Left ventricle myocardium inferior (tissue), 1 donor: ENCODE measurements around the gene PASK. TPM values are rescaled to one million over a fixed set of nuclear protein-coding genes. Genes with fewer than 3 reads are reported as not detected.
"Not testable (repeated sequence)": the region's sequence is repeated elsewhere in the genome, so short reads cannot be mapped to it uniquely, and the experiment has no call there.

Experiments used
- DNase-seq: peaks from one replicate; pipeline ENCODE4 v3.0.0-alpha.2; 2020
- H3K27ac ChIP-seq: fragments of 200-600 bp; replicated peaks from 2 replicates; pipeline ENCODE4 v1.8.0; 2021
- H3K27me3 ChIP-seq: fragments of 200-600 bp; 2 replicates; pipeline ENCODE4 v1.8.0; 2021; ENCODE audit warnings: low read depth
- H3K36me3 ChIP-seq: fragments of 200-600 bp; 2 replicates; pipeline ENCODE4 v1.8.0; 2021
- H3K4me1 ChIP-seq: fragments of 200-600 bp; 2 replicates; pipeline ENCODE4 v1.8.0; 2021
- H3K4me3 ChIP-seq: fragments of 200-600 bp; 2 replicates; pipeline ENCODE4 v1.8.0; 2021; ENCODE audit warnings: mild to moderate bottlenecking, moderate library complexity
- H3K9me3 ChIP-seq: fragments of 200-600 bp; replicated peaks from 2 replicates; pipeline ENCODE4 v1.8.0; 2021
- intact Hi-C: fragments of 100-400 bp; cut with micrococcal nuclease; formaldehyde crosslinking; loops from one replicate; pipeline ENCODE4 v1.11.0; 2022
- total RNA-seq: library from RNA; stranded (reverse); fragmentation: NEBNext Ultra II Directional; extraction: Animal tissue kit (Norgen Biotek cat#: 25700); gene quantifications from one replicate; pipeline ENCODE4 v1.2.1, GENCODE V29; 2021
- TF ChIP-seq, protein P1 (sequence below): fragments of 200-600 bp; IDR thresholded peaks from 2 replicates; pipeline ENCODE4 v1.8.0; 2021; ENCODE audit warnings: antibody characterized with exemption, mild to moderate bottlenecking, borderline replicate concordance
- donor health status: DM: no; HTN: yes; CAD: no; lungs with severe emphysema.

PASK gene
- total RNA-seq, 1 donor from 2014 or later, result 3.4 TPM

DNA sequence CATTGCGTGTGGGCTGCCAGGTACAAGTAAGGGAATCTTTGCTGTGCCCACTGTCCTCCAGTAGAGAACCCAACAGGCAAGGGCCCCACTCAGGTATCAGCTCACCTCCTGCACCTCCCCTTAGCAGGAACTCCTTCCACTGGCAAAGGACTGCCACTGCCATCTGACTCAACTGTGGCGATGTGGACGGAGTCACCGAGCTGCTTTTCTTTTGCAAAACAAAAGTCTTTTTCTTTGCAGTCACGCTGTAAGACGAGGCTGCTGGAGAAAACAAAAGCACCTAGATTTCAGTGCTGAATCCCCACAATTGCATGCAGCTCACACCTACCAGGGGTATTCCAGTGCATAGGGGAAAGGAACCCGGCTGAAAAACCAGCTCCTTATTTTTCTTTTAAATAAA, 55.1 kb downstream of the PASK start:
- no peaks in the 10 kb centered on the region for H3K9me3 ChIP-seq
- DNase-seq, result no peak
- no peaks in the 10 kb centered on the region for H3K27me3 ChIP-seq
- H3K27ac ChIP-seq, result no peak overlapping the region
- no peak overlapping the region for H3K4me3 ChIP-seq
- TF ChIP-seq, protein P1, sequence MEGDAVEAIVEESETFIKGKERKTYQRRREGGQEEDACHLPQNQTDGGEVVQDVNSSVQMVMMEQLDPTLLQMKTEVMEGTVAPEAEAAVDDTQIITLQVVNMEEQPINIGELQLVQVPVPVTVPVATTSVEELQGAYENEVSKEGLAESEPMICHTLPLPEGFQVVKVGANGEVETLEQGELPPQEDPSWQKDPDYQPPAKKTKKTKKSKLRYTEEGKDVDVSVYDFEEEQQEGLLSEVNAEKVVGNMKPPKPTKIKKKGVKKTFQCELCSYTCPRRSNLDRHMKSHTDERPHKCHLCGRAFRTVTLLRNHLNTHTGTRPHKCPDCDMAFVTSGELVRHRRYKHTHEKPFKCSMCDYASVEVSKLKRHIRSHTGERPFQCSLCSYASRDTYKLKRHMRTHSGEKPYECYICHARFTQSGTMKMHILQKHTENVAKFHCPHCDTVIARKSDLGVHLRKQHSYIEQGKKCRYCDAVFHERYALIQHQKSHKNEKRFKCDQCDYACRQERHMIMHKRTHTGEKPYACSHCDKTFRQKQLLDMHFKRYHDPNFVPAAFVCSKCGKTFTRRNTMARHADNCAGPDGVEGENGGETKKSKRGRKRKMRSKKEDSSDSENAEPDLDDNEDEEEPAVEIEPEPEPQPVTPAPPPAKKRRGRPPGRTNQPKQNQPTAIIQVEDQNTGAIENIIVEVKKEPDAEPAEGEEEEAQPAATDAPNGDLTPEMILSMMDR, result no peak
- intact Hi-C loops, result no loop called here
- H3K4me1 ChIP-seq, result no peaks in the 10 kb centered on the region
- H3K36me3 ChIP-seq, result peaks cover 79% of the 10 kb centered on the region

DNA sequence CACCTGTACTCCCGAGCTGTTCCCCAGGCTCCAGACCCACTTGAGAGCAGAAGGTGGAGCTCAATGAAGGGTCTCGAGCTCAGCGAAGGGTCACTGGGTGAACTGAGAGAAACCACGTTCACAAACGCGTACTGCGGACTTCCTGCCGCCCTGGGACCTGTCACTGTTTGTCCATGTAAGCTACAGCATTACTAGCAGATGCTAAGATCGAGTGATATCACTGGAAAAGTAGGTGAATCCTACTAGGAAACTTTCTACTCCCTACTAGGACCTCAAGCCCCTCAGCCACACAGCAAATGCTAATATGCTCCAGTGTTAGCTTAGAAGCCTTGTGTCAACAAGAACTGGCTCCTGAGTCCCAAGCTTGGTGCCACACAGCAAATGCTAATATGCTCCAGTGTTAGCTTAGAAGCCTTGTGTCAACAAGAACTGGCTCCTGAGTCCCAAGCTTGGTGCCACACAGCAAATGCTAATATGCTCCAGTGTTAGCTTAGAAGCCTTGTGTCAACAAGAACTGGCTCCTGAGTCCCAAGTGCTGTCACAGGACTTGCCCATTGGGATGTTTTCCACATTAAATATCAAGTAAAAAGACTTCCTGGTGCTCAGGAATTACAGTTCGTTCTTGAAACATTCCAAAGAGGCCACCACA, 56.0 kb downstream of the PASK start:
- H3K27me3 ChIP-seq, DNase-seq, H3K27ac ChIP-seq, H3K4me3 ChIP-seq, H3K4me1 ChIP-seq, H3K9me3 ChIP-seq, intact Hi-C loops: not testable (repeated sequence)
- H3K36me3 ChIP-seq, result peaks cover 81% of the 10 kb centered on the region

DNA sequence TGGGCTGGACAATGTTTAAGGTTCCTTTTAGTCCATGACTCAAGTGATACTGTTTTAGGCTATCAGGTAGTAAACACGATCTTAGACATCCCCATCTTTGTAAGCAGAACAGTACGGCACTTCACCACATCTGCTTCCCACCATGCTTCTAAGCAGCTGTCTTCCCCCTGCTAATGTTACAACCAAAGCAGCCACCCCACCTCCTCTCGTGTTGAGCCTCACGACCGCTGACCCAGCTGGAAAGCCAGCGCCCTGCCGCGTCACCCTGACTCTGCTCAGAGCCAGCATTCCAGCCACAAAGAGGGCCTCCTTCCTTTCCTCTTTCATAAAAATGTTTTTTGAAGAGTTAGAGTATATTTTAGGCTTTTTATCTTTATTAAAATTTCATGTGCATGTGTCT, 56.6 kb downstream of the PASK start:
- intact Hi-C loops, result no loop called here
- peaks cover 81% of the 10 kb centered on the region for H3K36me3 ChIP-seq
- DNase-seq, result no peak

DNA sequence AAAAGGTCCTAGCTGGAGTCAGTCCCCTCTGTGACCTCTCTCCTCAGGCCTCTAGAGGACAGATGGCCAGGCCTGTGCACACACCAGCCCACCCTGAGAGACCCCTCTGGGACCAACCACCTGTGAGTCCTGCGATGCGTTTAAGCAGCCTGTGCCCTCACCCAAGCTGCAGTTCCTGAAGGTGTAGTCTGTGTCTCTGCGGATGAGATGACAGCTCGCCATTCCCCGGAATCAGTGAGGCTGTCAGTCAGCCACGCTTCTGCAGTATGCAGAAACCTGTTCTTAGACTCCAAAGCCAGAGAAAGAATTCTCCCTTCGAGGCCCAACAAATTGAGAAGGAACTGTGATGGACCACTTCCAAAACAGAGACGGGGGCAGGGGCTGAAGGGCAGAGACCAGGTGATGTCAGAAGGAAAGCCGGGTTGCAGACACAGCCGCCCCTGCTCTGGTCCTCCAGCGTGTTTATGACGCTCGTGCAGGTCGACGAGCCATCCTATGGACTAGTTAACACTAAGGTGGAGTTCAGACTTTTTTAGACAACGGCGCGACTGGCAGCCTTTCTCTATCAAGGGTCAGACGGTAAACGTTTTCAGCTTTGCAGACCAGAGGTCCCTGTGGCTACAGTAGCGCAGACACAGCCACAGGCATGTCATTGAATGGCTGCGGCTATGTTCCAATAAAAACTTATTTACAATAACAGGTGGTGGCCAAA, 57.4 kb downstream of the PASK start:
- H3K27me3 ChIP-seq, result no peaks in the 10 kb centered on the region
- DNase-seq, result no peak
- H3K27ac ChIP-seq, result no peak overlapping the region
- peaks cover 81% of the 10 kb centered on the region for H3K36me3 ChIP-seq
- no peak overlapping the region for H3K4me3 ChIP-seq
- TF ChIP-seq, protein P1, result no peak
- intact Hi-C loops, result no loop called here
- H3K9me3 ChIP-seq, result no peaks in the 10 kb centered on the region
- no peaks in the 10 kb centered on the region for H3K4me1 ChIP-seq

More for the DNA sequence above, 56.6 kb downstream of the PASK start:
- TF ChIP-seq, protein P1, result no peak
- H3K4me3 ChIP-seq, result no peak overlapping the region
- H3K27me3 ChIP-seq, result no peaks in the 10 kb centered on the region
- H3K9me3 ChIP-seq, result no peaks in the 10 kb centered on the region
- H3K4me1 ChIP-seq, result no peaks in the 10 kb centered on the region
- no peak overlapping the region for H3K27ac ChIP-seq

DNA sequence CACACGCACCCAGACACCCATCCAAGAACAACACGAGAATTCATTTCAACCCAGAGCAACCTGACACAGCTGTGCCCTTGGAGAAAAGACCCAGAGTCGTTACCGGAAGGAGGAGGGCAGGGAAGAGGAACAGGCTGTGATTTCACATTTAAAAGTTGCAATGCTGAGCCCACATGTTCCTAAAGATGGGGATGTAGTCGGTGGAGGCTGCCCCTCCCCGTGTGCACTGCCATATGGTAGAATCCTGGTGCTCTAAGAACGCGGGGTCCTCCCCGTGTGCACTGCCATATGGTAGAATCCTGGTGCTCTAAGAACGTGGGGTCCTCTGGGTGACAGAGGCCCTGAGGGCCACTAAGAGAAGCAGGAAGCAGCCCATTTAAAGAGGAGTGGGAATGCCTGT, 58.1 kb downstream of the PASK start:
- DNase-seq, result no peak
- Histone ChIP-seq H3K36me3 (peaks cover 81% of the 10 kb centered on the region), H3K9me3 (no peaks in the 10 kb centered on the region), H3K27ac (no peak overlapping the region), H3K4me1 (no peaks in the 10 kb centered on the region), H3K27me3 (no peaks in the 10 kb centered on the region), H3K4me3 (no peak overlapping the region)
- TF ChIP-seq, protein P1, result no peak
- intact Hi-C loops, result no loop called here
